GM11168 (cell line): ENCODE results near the gene MCFD2.
"Not testable (repeated sequence)": the region's sequence is repeated elsewhere in the genome, so short reads cannot be mapped to it uniquely, and the experiment has no call there.

Source experiments
- in situ Hi-C: fragments of 300-500 bp; cut with MboI; formaldehyde crosslinking; loops from one replicate; pipeline ENCODE4 v1.12.0; 2022; ENCODE audit warnings: low sequenced_read_pairs; ENCODE audit not compliant: unreplicated experiment

Gene MCFD2

DNA sequence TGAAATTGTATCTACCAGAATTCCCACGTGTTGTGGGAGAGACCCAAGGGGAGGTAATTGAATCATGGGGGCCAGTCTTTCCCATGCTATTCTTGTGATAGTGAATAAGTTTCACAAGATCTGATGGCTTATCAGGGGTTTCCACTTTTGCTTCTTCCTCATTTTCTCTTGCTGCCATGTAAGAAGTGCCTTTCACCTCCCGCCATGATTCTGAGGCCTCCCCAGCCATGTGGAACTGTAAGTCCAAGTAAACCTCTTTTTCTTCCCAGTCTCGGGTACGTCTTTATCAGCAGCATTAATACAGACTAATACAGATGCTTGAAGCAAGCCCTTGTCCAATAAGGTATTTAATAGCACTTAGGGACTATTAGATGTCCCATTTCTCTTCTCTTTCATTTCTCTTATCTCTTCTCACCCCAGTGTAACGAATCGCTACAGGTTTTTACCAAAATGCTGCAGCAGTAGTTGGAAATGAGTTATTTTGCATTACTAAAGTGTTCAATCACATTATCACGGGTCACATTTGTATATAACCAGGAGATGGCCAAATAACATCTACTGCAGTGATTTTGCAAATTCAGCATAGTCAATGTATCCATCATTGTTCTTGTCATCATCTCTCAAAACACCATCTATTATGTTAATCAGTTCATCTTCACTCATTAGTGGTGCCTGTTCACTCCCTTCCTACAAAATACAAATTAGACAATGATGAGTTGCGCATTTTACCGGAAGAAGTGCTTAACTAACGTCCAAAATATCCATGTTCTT lies 10.5 kb downstream of the MCFD2 start:
- in situ Hi-C loops = not testable (repeated sequence)

DNA sequence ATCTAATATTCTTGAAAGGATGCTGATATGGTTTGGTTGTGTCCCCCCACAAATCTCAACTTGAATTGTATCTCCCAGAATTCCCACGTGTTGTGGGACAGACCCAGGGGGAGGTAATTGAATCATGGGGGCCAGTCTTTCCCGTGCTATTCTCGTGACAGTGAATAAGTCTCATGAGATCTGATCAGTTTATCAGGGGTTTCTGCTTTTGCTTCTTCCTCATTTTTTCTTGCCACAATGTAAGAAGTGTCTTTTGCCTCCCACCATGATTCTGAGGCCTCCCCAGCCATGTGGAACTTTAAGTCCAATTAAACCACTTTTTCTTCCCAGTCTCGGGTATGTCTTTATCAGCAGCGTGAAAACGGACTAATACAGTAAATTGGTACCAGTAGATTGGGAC lies 12.6 kb downstream of the MCFD2 start:
- in situ Hi-C loops = not testable (repeated sequence)

DNA sequence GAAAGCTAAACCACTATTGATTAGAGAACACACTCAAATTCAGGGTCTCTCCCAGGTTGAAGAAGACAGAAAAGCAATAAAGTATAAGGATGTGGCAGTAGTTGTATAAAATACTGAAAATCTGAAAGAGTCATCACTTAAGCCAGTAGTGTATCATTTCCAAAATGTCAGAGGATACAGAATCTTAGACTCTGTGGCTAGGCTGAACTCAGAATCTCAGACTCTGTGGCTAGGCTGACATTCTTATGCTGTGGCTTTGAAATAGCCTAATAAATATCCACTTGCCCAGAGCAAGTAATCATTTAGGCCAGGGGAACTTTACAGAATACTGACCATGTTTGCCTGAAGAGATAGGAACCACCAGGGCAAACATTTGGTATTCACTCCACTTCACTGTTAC lies 13.1 kb downstream of the MCFD2 start:
- in situ Hi-C loops = no loop called here

DNA sequence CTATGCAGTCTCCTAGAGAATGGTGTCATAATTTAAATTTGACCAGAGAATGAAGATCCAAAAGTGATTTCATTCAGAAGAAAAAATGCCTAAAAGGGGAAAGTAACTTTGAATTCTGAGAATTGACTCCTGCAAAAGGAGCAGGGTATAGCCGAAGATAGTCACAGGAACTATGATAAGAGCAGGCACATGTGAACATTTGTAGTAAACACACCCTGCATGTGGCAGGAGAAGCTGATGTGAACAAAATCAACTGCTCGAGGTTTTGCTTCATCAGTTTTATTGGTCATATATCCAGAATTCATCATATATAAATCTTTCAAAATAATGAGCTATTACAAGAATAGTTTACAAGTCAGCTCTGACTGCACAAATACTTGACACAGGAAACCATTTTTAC lies 14.0 kb downstream of the MCFD2 start:
- in situ Hi-C loops = no loop called here

DNA sequence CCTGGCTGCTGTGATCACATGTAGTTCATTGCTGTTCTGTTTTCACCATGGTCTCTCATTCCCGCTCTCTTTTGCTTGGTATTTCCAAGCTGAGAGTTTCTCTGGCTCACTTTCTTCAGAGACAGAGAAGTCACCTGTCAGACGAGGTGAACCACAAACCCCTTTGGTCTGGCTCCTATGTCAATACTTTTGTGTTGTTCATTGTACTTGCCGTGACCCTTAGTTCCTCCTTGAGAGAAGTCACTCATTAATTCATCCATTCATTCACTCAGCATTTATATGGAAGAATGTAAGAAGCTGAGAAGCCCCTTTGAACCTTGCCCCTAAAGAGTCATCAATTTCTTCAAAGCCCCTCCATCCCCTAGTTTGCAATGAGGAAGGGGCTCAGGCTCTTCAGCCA lies 15.2 kb downstream of the MCFD2 start:
- in situ Hi-C loops = no loop called here

DNA sequence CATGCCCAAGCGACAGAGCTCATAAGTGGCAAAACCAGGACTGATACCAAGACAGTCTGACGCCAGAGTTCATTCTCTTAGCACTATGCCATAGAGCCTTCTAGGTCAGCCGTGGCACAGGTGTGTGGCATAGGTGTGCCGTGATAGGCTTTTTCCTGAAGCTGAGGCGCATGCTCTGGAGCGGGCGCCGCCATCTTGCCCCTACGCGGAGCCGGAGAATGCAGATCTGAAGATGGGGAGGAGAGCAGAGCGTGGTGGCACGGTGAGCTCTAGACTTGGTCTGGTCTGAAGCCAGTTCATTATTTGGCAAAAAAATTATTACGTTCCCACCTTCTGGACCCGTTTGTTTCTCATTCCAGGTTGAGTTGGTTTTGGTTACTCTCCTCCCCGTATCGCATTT lies 16.6 kb downstream of the MCFD2 start:
- in situ Hi-C loops = no loop called here

DNA sequence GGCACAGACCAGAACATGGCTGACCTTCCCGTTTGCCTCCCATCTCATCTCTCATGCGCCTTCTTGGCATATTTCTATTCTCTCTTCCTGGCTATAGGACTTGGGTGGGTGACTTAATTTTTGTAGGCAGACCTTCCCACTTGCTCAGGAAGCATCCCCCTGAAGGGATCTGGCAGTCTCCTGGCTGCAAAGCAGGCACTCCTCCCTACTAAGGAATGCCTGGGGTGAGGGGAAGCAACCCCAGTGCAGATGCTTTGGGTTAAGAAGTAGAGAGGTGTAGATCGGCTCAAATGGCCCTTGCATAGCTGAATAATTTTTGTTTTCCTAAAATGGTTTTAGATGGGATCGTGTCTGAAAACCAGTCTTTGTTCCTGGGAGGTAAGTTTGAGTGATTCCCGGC lies 17.6 kb downstream of the MCFD2 start:
- in situ Hi-C loops = no loop called here

DNA sequence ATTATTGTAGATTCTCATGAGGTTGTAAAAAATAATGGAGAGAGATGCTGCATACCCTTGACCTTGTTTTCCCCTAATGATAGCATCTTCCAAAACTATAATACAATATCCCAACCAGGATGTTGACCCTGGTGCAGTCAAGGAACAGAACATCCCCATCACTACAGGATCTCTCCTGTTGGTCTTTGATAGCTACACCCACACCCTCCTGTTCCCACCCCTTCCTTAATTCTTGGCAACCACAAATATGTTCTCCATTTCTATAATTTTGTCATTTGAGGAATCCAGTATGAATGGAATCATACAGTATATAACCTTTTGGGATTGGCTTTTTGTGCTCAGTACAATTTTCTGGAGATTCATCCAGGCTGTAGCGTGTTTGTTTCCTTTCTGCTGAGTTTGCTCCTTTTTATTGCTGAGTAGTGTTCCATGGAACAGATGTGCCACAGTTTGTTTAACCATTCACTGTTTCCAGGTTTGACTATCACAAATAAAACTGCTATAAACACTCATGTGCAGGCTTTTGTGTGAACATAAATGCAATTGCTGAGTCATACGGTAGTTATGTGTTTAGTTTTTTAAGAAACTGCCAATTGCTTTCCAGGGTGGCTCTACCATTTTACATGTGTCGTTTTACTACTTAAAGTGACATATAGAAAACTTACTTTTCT lies 22.2 kb downstream of the MCFD2 start:
- in situ Hi-C loops = no loop called here

DNA sequence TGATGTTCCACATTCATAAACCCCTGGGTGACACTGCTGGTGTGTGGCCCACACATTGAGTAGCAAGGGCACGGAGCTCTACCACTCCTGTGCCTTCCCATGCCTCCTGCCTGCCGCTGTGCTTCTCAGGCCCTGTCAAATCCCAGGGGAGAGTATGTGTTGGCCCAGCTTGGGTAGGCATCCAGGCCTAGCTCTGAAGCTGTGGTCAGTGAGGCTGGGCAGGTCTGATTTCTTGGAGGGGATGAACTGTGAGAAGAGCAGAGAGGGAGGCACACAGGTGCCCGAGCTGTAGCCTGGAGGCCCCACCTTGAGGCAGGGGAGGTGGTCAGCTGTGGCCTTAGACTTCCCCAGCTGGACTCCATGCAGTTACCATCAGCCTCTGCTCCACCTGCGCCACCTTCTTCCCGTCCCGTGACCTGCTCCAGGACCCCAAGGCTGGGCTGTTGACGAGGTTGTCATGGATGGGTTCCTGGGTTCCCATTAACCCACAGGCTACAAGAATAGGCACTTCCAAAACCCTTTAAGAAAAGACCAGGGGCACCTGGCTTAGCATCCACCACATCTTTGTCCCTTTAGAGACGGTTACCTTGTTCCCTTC lies 23.6 kb downstream of the MCFD2 start:
- in situ Hi-C loops = no loop called here

DNA sequence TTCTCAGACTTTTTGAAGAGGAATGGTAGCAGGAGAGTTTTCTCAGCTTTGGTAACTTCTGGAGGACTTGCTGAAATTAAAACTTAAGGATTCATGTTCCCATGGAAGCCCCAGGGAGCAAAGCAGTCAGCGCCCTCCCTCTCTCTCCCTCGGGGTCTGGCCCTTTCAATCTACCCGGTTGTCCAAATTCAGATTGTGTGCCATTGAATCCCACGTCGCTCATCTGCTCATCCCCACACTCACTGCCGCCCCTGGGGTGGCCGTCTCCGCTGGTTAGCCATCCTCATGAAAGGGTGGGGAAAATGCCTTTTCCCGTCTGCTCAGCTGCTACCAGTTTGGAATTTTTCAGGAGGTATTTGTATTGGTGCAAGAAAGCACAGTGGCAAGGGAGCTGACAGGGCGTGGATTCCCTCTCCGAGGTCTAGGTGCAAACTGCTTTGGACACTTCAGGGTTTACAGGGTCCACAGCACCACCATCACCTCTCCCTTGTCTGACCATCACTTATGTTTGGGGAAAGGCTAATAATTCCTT lies 27.1 kb downstream of the MCFD2 start:
- in situ Hi-C loops = no loop called here

DNA sequence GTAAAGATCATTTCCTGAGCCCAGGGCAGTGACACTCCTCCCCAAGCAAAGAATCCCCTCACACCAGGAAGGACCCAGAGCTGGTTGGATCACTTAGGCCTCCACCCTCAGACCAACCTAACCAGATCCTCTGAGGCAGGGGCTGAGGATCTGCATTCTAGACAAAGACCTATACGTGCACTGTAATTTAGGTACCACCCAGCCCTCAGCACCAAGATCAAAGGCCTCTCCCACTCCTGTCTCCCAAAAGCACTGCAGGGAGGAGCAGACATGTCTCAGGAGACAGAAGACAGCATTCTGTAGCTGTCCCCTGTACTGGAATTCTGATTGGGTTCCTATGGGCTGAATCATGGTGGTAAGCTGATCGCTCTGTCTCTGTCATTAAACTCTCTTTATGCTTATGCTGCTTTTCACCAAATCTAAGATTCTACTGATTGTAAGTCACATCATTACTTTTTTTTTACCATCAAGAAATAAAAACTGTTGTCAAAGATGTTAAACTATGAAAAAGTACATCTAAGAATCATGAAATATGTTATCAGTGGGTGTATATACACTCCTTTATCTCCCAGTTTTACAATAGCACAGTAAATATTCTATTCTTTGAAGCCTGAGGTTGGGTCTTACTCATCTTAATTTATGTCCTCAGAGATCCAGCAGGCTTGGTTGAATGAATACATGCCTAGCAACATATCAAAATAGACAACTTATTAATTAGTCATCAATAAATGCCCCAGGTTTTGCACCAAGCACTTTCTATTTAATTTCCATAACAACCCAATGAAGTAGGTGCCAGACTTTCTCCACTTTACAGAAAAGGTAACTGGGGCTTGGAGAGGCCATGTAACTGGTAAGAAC lies 28.3 kb downstream of the MCFD2 start:
- in situ Hi-C loops = no loop called here

DNA sequence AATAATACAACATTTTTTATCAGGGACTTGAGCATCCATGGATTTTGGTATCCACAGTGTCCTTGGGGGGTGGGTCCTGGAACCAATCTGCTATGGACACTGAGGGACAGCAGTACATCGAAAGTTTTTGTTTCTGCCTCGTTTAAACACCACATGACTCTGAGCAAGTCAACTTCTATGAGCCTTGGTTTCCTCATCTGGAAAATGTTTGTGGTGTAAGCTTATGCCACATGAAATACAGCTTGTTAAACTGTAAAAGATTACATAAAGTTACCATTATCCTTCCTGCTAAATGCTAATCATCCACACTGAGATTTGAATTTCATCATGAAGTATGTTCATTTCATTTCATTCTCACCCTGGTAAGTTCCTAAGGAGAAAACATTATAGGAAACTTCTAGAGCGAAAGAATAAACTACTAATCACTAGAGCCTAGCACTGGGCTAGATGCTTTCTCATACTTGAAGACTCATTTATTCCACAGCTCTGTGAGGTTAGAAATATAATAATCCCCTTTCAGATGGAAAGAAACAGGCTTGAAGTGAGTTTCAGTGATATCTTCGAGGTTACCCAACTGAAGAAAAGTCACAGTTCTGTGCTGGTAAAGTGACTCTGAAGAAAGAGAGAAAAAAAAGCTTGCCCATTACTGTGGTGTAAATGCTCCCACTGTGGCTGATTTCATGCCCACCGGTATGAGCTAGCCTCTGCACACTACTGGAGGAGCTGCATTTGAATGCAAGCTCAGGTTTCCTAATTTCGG lies 29.2 kb downstream of the MCFD2 start:
- in situ Hi-C loops = no loop called here

DNA sequence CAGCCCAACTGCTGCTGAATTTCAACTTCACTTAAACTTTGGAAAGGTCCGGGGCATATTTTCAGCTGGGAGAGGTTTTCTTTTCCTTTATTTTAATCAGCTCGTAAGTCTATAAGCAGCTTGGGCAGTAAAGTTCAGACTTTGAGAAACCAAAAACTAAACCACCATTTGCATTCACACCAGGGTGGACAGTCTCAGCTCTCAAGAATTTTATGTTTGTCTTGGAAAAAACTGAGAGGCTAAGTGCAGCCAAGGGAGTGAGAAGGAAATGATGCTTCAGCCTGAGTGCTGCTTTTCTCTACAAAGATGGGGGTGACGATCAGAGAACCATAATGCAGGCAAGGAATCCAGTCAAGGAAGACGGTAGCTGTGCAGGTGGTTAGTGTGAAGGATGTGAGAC lies 30.2 kb downstream of the MCFD2 start:
- in situ Hi-C loops = no loop called here

DNA sequence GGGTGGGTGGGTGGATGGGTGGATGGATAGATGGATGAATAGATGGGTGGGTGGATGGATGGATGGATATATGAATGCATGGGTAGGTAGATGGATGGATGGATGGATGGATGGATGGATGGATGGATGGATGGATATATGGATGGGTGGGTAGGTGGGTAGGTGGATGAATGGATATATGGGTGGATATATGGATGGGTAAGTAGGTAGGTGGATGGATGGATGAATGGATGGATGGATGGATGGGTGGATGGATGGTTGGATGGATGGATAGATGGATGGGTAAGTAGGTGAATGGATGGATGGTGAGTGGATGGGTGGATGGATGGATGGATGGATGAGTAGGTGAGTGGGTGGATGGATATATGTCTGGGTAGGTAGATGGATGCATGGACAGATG lies 36.1 kb downstream of the MCFD2 start:
- in situ Hi-C loops = no loop called here

DNA sequence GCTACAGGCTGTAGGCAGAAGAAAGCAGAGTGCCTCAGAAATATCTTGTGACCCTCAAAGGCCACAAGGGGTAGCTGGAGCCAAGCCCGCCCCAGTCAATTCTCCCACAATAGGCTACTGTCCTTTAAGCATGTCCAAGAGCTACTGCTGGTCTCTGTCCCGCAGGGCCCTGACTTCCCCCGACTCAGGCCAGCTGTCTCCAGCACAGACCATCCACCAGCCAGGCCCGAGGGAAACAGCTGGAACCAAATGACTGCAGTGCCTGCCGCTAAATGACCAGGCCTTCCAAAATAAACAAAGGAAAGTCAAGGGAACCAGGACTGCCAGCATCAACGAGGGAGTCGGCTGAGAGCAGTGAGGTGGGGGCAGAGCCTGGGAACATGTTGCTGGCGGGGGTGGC lies 36.7 kb downstream of the MCFD2 start:
- in situ Hi-C loops = no loop called here

DNA sequence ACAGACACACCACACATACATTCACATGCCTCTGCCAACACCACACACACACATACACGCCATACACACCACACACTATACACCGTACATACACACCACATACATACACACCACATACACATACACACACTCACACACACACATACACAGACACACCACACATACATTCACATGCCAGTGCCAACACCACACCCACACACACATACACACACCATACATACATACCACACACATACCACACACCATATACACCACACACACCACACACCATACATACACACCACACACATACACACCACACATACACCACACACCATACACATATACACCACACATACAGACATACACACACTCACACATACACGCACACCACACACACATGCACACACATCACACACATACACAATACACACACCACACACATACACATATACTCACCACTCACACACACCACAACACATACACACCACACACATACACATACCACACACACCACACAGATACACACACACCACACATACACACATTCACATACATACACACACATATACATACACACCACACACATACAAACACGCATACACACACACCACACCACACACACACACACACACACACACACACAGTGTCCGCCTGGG lies 37.2 kb downstream of the MCFD2 start:
- in situ Hi-C loops = no loop called here

DNA sequence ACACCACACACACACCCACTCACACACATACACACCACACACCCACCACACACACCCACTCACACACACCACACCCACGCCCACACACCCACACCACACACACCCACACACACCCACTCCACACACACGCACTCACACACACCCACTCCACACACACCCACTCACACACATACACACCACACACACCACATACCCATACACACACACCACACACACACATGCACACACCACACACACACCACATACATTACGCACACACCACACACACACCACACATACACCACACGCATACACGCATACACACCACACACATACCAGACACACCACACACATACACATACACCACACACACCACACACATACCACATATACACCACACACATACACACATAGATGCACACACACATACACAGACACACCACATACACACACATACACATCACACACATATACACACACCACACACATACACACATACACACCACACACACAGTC lies 37.9 kb downstream of the MCFD2 start:
- in situ Hi-C loops = no loop called here

DNA sequence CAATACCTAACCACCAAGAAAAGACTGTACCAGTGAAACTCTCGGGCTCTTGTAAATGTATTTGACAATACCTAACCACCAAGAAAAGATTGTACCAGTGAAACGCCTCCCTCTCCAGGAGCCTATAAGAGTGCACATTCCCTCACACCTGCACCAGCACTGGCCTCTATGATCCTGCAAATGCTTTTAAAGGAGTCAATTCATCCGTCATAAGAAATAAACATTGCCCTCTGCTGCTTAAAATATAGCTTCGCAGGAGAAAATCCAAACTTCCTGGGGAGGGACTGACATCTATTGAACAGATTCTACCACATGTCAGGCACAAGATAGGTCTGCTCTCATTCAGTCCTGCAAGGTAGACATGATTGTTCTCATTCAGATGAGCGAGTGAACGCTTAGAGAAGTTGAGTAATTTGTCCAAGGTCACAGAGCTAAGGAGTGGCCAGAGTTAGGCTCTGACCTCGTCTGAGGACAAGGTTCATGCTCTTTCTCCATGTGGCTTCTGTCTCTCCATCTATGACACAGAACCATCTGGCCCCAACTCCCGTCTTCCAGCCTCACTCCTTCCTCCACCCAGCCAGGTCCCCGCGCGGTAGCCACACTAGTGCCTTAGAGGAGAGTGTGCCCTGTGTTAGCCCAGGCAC lies 38.7 kb downstream of the MCFD2 start:
- in situ Hi-C loops = no loop called here
